PC-3 (cell line): ENCODE results near the gene SPP2.

Experiments used
- EZH2phosphoT487 ChIP-seq: fragments of 300-600 bp; sonication (generic); IDR thresholded peaks from 2 replicates; pipeline ENCODE4 v1.6.1; 2018; ENCODE audit warnings: mild to moderate bottlenecking, antibody characterized with exemption, low read length, borderline replicate concordance
- TF ChIP-seq, protein P1 (sequence below): fragments of 300-600 bp; sonication (generic); conservative IDR thresholded peaks from 2 replicates; pipeline ENCODE4 v1.5.1; 2017; ENCODE audit warnings: antibody characterized with exemption, low read depth, mild to moderate bottlenecking, low read length

DNA sequence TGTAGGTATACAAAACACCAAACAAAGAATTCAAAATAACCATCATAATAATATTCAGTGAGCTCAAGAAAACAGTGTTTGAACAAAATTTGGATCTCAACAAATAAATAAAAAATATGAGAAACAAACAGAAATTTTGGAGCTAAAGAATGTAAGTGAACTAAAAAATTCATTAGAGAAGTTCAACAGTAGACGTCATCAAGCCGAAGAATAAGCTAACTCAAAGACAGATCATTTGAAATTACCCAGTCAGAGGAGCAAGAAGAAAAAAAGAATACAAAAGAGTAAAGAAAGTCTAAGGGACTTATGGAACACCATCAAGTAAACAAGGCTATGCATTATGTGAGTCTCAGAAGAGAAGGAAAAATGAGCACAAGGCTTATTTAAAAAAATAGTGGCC lies 16.6 kb upstream of the SPP2 start:
- TF ChIP-seq, protein P1, sequence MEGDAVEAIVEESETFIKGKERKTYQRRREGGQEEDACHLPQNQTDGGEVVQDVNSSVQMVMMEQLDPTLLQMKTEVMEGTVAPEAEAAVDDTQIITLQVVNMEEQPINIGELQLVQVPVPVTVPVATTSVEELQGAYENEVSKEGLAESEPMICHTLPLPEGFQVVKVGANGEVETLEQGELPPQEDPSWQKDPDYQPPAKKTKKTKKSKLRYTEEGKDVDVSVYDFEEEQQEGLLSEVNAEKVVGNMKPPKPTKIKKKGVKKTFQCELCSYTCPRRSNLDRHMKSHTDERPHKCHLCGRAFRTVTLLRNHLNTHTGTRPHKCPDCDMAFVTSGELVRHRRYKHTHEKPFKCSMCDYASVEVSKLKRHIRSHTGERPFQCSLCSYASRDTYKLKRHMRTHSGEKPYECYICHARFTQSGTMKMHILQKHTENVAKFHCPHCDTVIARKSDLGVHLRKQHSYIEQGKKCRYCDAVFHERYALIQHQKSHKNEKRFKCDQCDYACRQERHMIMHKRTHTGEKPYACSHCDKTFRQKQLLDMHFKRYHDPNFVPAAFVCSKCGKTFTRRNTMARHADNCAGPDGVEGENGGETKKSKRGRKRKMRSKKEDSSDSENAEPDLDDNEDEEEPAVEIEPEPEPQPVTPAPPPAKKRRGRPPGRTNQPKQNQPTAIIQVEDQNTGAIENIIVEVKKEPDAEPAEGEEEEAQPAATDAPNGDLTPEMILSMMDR: no peak
- TF ChIP-seq EZH2phosphoT487: no peak
